ENCODE results near the gene NF2. TPM values are rescaled to one million over a fixed set of nuclear protein-coding genes. Genes with fewer than 3 reads are reported as not detected.
A peak's percentile ranks its signal among the peaks of the same experiment; 100 is the strongest.

Gene NF2
- total RNA-seq, 1 experiment from 2014 or later: 199 TPM

DNA sequence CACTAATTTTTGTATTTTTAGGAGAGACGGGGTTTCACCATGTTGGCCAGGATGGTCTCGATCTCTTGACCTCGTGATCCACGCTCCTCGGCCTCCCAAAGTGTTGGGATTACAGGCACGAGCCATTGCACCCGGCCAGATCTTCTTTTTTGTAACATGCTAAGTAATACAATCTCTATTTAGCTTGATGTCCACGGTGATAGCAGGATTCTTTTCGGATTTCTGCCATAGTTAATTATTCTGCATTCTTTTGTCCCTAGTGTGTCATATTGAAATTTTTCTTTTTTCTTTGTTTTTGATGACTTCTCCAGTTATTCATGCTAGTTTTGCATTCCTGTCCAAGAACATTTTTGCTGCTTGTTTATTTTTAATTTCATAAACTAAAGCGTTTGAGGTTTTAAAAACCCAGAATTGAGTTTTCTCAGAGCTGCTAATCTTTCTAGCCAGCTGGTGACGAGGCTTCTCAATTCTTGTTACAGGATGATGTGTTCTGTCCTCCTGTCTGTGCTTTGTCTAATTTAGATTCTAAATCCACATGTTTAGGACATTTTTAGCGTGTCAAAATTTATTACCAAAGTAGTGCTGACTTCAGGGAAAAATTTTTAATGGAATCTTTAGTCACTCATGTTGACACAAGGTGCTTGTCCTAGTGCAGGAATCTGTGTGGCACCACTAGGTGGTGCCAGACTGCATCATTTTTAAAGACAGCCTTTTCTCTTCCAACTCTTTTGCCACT is 21.8 kb downstream of the NF2 start:
- peak; percentile 67 for DNase-seq (ENCODE audit: low read depth)
- in situ Hi-C loops (cut with HindIII; ENCODE audit: low pct_unique_long_range_greater_than_20kb, low sequenced_read_pairs): no loop called here

GRCh38 chr22:29626497-29627195 is 23.2 kb downstream of the NF2 start:
- no peak for DNase-seq (ENCODE audit: low read depth)
- in situ Hi-C loops (cut with HindIII; ENCODE audit: low pct_unique_long_range_greater_than_20kb, low sequenced_read_pairs): no loop called here

DNA sequence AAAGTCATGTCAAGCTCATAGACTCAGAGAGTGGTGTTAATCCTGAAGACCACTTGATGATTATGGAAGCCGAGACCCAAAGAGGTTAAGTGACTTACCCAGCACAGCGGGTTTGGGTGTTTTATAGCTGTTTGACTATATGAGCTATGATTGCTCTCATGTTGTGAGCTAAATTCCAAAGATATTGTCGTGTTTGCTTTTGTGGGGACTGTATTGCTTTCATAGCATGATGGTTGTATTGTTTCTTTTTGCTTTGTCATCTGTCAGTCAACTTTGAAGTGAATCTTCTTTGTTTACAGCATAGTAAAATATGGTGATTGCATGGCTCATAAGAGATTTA is 23.7 kb downstream of the NF2 start:
- in situ Hi-C loops (cut with HindIII; ENCODE audit: low pct_unique_long_range_greater_than_20kb, low sequenced_read_pairs): no loop called here
- DNase-seq (ENCODE audit: low read depth): no peak

DNA sequence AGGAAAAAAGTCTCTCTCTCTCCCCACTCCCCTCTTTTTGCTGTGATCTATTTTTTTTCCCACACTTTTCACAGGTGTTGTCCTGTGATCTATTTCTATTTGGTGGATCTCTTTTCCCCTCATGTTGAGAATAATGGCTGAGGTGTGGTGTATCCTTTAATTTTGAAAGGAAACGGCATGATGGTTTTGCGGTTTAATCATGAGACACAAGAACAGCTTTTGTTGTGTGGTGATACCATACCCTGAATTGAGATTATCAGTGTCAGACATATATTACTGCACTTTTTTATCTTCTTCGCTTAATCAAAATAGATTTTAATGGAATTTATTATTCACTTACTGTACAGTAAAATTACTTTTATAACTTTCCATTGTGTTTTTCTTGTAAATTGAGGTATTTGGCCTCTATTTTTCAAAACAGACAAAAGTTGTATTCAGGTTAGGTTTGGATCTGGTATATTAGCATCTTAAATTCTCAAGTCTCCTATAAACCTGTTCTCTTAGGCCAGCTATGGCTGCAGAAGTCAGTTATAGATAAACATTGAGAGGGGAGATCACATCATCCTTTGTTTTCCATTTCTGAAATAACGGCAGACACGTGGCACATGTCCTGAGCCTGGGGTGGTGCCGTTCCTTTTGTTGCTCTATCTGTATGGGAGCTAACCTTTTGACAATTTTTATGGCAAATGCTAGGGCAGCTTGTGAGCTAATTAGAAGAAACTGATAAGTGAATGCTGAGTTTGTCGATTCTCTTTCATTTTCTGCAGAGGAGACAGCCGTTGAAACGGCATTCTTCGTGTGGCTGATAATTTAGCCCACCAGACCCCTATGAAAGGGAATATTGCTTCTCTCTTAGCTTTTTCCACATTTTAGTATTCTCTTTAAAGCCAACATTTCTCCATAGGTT is 25.8 kb downstream of the NF2 start:
- no peak for DNase-seq (ENCODE audit: low read depth)
- in situ Hi-C loops (cut with HindIII; ENCODE audit: low pct_unique_long_range_greater_than_20kb, low sequenced_read_pairs): no loop called here

GRCh38 chr22:29629903-29630516 is 26.6 kb downstream of the NF2 start:
- DNase-seq (ENCODE audit: low read depth): no peak
- in situ Hi-C loops (cut with HindIII; ENCODE audit: low pct_unique_long_range_greater_than_20kb, low sequenced_read_pairs): no loop called here

GRCh38 chr22:29630987-29631386 is 27.6 kb downstream of the NF2 start:
- in situ Hi-C loops (cut with HindIII; ENCODE audit: low pct_unique_long_range_greater_than_20kb, low sequenced_read_pairs): no loop called here

GRCh38 chr22:29631725-29632124 is 28.3 kb downstream of the NF2 start:
- no peak for DNase-seq (ENCODE audit: low read depth)
- in situ Hi-C loops (cut with HindIII; ENCODE audit: low pct_unique_long_range_greater_than_20kb, low sequenced_read_pairs): no loop called here

More at GRCh38 chr22:29630987-29631386, 27.6 kb downstream of the NF2 start:
- DNase-seq (ENCODE audit: low read depth): no peak

DNA sequence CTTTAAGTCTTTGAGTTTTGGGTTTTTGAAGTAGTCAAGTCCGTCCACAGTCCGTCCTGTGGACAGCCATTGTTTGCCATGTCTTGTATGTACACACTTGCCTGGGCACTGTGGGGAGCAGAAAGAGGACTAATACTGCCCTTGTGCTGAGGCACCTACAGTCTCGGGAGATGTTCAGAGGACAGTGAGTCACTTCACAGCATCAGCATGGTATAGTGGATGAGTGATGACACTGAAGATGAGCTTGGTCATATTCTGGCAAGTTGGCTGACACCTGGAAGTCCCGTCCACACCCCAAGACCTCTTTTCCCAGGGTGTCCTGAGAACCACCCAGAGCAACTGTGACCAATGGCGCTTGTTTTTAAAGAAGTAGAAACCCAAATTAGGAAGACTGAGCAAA is 29.2 kb downstream of the NF2 start:
- in situ Hi-C loops (cut with HindIII; ENCODE audit: low pct_unique_long_range_greater_than_20kb, low sequenced_read_pairs): no loop called here
- DNase-seq (ENCODE audit: low read depth): no peak

GRCh38 chr22:29633514-29634312 is 30.3 kb downstream of the NF2 start:
- in situ Hi-C loops (cut with HindIII; ENCODE audit: low pct_unique_long_range_greater_than_20kb, low sequenced_read_pairs): no loop called here
- DNase-seq (ENCODE audit: low read depth): no peak

- in situ Hi-C loops (cut with HindIII; ENCODE audit: low pct_unique_long_range_greater_than_20kb, low sequenced_read_pairs): no loop called here
- no peak for DNase-seq (ENCODE audit: low read depth)
Measured at GRCh38 chr22:29634847-29635246, 31.4 kb downstream of the NF2 start.

DNA sequence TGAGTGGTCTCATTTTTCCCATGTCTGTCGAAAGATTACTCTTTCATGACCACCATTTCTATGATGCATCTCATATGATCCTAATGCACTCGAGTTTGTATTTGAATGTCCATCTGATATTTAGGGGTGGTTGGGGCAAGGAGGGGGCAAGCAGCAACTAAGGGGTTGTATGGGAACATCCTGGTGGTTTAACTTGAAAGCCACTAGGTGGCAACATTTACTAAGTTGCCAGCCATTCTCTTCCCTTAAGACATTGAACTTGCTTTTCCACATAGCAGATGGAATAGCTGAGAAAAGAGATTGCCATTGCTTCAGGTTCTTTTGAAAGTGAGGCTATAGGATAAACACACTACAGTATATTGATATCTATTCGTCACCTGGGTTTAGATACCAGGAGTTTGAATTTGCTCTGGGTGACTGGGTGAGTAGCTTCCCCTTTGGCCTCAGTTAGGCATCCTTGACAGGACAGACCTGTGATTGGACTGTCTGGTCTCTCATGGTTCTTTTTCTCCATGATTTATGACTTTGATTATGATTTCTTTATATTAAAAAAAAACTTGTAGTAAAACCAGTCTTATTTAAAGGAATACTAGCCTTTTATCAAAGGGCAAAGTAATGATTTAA is 32.4 kb downstream of the NF2 start:
- peak; percentile 47 for DNase-seq (ENCODE audit: low read depth)

DNA sequence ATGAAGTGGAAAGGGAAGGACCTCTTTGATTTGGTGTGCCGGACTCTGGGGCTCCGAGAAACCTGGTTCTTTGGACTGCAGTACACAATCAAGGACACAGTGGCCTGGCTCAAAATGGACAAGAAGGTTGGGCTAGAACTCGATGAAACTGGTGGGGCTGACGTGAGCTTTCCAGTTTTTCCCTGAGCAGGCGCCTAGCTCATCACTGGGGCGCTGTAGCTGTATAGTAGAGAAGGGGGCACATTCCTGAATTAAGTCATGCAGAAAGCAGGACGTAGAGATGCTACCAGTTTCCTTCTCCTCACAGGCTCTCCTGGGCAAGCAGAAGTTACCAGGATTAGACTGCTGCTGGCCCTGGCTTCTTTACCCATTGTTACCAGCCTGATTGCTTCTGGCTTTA is 33.3 kb downstream of the NF2 start:
- in situ Hi-C loops (cut with HindIII; ENCODE audit: low pct_unique_long_range_greater_than_20kb, low sequenced_read_pairs): no loop called here
- peak; percentile 54 for DNase-seq (ENCODE audit: low read depth)

More for the DNA sequence above, 32.4 kb downstream of the NF2 start:
- in situ Hi-C loops (cut with HindIII; ENCODE audit: low pct_unique_long_range_greater_than_20kb, low sequenced_read_pairs): no loop called here

DNA sequence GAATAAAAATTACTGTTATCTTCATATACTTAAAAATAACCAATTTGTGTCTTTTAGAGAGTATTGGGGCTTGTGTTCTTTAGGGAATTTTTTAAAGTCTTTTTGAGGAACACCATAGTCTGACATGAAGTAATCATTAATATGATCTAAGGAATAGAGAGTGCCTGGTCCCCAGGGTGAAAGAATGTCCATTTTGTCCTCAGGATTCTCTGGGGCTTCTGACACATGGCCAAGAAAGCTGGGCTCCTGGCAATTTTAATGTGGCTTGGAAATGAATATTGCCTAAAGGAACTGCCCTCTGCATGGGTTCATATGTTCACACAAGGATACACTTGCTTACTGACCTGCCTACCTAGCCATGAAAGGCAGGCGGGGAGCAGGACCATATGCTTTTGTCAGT is 33.7 kb downstream of the NF2 start:
- in situ Hi-C loops (cut with HindIII; ENCODE audit: low pct_unique_long_range_greater_than_20kb, low sequenced_read_pairs): no loop called here

DNA sequence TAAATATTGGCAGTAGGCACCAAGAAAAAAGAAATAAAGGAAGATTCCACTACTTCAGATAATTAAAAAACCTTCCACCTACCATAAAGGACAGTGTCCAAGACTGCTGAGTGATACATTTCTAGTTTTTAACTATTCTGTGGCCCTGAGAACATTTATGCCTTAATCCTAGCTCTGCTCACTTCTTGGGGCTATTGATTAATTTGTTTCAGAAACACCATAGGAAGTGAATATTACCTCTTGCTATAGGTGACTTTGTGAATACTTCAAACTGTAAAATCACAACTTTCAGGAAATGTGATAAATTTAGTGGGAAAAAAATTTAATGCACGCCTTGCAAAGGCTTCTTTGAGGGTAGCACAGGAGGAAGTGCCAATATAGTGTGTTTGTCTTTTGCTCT is 35.2 kb downstream of the NF2 start:
- no peak for DNase-seq (ENCODE audit: low read depth)
- in situ Hi-C loops (cut with HindIII; ENCODE audit: low pct_unique_long_range_greater_than_20kb, low sequenced_read_pairs): no loop called here

More for the DNA sequence above, 33.7 kb downstream of the NF2 start:
- DNase-seq (ENCODE audit: low read depth): no peak

DNA sequence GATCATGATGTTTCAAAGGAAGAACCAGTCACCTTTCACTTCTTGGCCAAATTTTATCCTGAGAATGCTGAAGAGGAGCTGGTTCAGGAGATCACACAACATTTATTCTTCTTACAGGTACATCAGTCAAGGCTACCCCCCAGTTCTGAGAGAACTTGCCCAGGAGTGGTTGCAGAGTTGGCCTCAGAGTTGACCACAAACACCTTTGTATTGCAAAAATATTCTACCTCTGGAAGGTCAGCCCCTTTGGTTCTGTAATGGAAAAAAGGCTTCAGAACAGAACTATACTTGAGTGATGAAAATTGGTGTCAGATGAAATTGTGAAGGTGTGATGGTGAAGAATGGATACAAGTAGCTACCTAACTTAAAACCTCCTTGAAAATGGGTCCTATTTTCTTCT is 35.7 kb downstream of the NF2 start:
- DNase-seq (ENCODE audit: low read depth): no peak
- in situ Hi-C loops (cut with HindIII; ENCODE audit: low pct_unique_long_range_greater_than_20kb, low sequenced_read_pairs): no loop called here

GRCh38 chr22:29641042-29641699 is 37.7 kb downstream of the NF2 start:
- in situ Hi-C loops (cut with HindIII; ENCODE audit: low pct_unique_long_range_greater_than_20kb, low sequenced_read_pairs): no loop called here
- no peak for DNase-seq (ENCODE audit: low read depth)

GRCh38 chr22:29641700-29642330 is 38.4 kb downstream of the NF2 start:
- in situ Hi-C loops (cut with HindIII; ENCODE audit: low pct_unique_long_range_greater_than_20kb, low sequenced_read_pairs): no loop called here
- DNase-seq (ENCODE audit: low read depth): no peak

Measured in Caki2 (cell line).